Activated CD8-positive, alpha-beta memory T cell treated with anti-CD3 and anti-CD28 coated beads for 4 hours (primary cell): ENCODE measurements around the gene COG5.

Source experiments
- DNase-seq, 2 donors: peaks; one replicate each; pipeline ENCODE4 v3.0.0-alpha.2; 2020; ENCODE audit warnings: low read depth in 2 of 2

The COG5 gene

GRCh38 chr7:107563775-107564552, at the start of gene COG5, which contains the start of gene DUS4L:
TSS of gene COG5 (minus strand) at chr7:107563920. CDS start at chr7:107563896, 24 bp downstream.
TSS of gene DUS4L (plus strand) at chr7:107563971. CDS start at chr7:107567071, 3,100 bp downstream.
- peak; percentile 68 for DNase-seq

GRCh38 chr7:107613439-107613838, 49.7 kb upstream of the COG5 start:
- DNase-seq: no peak

GRCh38 chr7:107610323-107610722, 46.6 kb upstream of the COG5 start:
- DNase-seq: no peak

GRCh38 chr7:107609811-107610261, 46.1 kb upstream of the COG5 start:
- DNase-seq: no peak

- no peak for DNase-seq
Observed at GRCh38 chr7:107606303-107606702, 42.6 kb upstream of the COG5 start.

- no peak for DNase-seq
Observed at GRCh38 chr7:107605218-107605815, 41.6 kb upstream of the COG5 start.

GRCh38 chr7:107600816-107601215, 37.1 kb upstream of the COG5 start:
- no peak for DNase-seq

- no peak for DNase-seq
Observed at GRCh38 chr7:107599262-107599661, 35.5 kb upstream of the COG5 start.

- no peak for DNase-seq
Observed at GRCh38 chr7:107597953-107598352, 34.2 kb upstream of the COG5 start.

- DNase-seq: no peak
Observed at GRCh38 chr7:107597582-107597916, 33.8 kb upstream of the COG5 start.

GRCh38 chr7:107596881-107597581, 33.3 kb upstream of the COG5 start:
- no peak for DNase-seq

GRCh38 chr7:107594961-107595737, 31.4 kb upstream of the COG5 start:
- DNase-seq: no peak

GRCh38 chr7:107593025-107593410, 29.3 kb upstream of the COG5 start:
- no peak for DNase-seq

- DNase-seq: no peak
Observed at GRCh38 chr7:107592361-107593024, 28.8 kb upstream of the COG5 start.

GRCh38 chr7:107591421-107591820, 27.7 kb upstream of the COG5 start:
- no peak for DNase-seq

GRCh38 chr7:107588529-107589130, 24.9 kb upstream of the COG5 start:
- DNase-seq: no peak

- DNase-seq: no peak
Observed at GRCh38 chr7:107584716-107585115, 21.0 kb upstream of the COG5 start.

- no peak for DNase-seq
Observed at GRCh38 chr7:107582875-107583274, 19.2 kb upstream of the COG5 start.

GRCh38 chr7:107581387-107582013, 17.8 kb upstream of the COG5 start:
- DNase-seq: no peak

GRCh38 chr7:107580716-107581383, 17.1 kb upstream of the COG5 start:
- no peak for DNase-seq
